GM18858 (cell line): ENCODE results near the gene CASP2.

Experiments used
- ATAC-seq: cut with Tn5 transposase; IDR thresholded peaks from one replicate; pipeline ENCODE4 v1.9.1; 2021; ENCODE audit not compliant: unreplicated experiment

Gene CASP2

DNA sequence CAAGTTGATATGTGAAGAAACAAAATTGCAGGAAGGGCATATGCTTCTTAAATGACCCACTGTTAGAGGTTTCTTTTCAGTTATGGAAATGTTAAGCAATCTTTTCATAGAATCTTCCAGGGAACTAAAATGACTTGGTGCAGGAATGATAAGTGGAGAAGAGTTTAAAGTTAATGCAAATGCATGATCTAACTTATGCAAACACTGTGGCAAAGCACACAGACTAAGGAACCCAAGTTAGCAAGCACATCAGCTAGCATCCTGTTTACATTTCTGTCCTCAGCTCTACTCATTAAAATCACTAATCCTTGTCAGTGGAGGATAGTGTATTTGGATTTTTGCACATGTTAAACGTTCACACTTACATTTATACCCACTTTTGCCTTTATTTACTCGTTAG lies 37.1 kb downstream of the CASP2 start:
- no peak for ATAC-seq

- peak; percentile 66 for ATAC-seq
Observed at GRCh38 chr7:143327903-143328302, 39.8 kb downstream of the CASP2 start.

DNA sequence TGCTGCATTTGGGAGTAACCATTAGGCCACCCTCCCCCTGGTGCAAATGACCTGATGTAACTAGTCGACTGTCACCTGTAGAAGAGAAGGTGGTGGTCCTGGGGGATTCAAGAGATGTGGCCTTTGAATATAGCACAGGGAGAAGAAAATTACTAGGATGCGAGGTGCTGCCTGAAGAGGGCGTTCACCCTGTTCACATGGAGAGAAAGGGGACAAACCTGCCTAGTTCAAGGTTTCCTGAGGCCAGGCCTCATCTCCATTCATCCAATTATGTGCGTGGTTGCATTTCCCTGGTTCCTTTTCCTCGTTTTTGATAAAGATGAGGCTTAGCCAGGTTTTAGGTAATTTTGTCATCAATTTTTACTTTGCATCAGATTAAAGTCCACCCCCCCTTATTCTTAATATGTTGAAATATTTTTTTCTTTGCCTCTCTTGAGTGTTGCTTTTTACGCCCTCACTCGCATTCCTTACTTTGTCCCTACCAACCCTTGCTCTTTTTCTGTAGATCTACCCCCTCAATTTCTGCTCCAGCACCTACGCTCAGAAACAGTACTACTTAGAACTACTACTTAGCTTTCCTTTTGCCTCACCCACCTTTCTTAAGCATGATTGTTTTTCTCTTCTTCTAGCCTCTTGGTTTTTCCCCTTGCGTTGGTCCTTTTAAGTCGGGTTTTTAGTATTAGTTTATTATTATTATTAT lies 41.5 kb downstream of the CASP2 start:
- no peak for ATAC-seq

- ATAC-seq, result no peak
Observed at GRCh38 chr7:143331179-143331801, 43.1 kb downstream of the CASP2 start.

- no peak for ATAC-seq
Observed at GRCh38 chr7:143334244-143334643, 46.1 kb downstream of the CASP2 start.

- no peak for ATAC-seq
Observed at GRCh38 chr7:143337216-143337615, 49.1 kb downstream of the CASP2 start.

DNA sequence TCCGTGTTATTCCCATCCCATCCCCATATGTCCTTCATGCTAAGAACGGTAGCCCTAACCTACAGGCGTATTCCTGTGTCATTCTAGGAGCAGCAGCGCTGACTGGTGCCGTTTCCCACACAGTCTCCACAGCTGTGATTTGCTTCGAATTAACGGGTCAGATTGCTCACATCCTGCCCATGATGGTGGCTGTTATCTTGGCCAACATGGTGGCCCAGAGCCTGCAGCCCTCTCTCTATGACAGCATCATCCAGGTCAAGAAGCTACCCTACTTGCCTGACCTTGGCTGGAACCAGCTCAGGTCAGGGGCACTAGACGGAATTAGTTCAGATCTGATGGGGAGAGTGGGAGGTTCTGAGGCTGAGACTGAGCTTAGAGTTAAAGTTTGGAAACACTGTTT lies 53.7 kb downstream of the CASP2 start:
- no peak for ATAC-seq

DNA sequence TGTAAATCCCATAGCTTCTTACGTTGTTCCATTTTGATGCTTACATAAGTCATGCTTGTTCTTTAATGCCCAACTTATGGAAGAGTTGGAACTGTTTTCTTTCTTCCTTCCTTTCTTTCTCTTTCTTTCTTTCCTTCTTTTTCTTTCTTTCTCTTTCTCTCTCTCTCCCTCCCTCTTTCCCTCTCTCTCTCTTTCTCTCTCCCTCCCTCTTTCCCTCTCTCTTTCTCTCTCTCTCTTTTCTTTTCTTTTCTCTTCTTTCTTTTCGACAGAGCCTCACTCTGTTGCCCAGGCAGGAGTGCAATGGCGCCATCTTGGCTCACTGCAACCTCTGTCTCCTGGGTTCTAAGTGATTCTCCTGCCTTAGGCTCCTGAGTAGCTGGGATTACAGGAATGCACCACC lies 55.4 kb downstream of the CASP2 start:
- ATAC-seq, result no peak

DNA sequence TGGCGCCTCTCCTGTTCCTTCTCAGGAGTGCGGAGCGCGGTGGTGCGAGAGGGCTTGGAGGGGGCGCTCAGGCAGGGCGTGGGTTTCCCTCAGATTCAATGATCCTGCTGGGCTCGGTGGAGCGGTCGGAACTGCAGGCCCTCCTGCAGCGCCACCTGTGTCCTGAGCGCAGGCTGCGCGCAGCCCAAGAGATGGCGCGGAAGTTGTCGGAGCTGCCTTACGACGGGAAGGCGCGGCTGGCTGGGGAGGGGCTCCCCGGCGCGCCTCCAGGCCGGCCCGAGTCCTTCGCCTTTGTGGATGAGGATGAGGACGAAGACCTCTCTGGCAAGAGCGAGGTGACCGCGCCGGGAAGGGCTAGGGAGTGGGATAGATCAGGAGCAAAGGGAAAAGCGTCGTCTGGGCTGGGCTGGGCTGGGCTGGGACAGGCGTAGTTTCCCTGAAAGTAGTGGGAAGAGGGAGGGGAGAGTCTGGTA lies 57.3 kb downstream of the CASP2 start:
- peak; percentile 63 for ATAC-seq

GRCh38 chr7:143346018-143346417 lies 57.9 kb downstream of the CASP2 start:
- ATAC-seq, result no peak

- no peak for ATAC-seq
Observed at GRCh38 chr7:143347950-143348349, 59.8 kb downstream of the CASP2 start.

DNA sequence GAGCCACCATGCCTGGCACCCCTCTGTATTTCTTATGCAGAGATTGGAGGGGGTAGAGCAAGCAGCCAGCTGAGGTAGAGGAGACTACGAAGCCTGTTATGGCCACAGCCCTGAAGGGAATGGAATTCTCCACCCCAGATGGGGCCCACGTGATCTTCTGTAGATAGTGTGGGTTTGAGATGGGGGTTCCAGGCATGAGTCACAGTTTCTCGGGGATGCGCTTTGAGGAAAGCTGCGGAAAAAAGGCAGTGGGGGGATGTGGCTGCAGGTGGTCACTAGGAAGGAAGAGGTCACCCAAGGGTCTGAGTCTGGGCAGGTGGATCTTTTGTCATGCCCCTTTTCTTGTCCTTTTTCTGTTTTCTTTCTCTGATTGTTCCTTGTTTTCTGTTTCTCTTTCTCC lies 62.9 kb downstream of the CASP2 start:
- ATAC-seq, result no peak

DNA sequence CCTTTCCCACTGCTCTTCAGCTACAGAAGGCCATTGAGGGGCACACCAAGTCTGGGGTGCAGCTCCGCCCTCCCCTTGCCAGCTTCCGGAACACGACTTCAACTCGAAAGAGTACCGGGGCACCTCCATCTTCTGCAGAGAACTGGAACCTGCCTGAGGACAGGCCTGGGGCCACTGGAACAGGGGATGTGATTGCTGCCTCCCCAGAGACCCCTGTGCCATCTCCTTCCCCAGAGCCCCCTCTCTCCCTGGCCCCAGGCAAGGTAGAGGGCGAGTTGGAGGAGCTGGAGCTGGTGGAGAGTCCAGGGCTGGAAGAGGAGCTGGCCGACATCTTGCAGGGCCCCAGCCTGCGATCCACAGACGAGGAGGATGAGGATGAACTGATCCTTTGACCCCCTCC lies 63.4 kb downstream of the CASP2 start:
- no peak for ATAC-seq

GRCh38 chr7:143352531-143353002 lies 64.4 kb downstream of the CASP2 start:
- ATAC-seq, result no peak

DNA sequence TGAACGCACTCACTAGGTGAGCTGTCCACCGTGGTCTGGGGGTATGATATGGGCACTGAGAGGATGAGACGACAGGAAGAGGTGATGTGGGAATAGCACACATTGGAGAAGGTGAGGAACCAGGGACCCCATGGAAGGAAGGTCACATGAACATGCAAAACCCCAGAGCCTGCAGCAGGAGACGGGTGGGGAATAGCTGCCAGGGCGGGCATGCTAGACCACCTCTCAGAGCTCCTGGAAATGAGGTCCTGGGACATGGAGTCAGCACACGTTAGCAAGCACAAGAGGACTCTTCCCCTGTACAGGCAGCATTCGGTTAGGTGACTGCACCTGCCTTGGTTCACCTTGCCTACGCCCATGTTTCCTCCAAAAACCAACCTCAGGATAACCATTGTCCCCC lies 66.2 kb downstream of the CASP2 start:
- no peak for ATAC-seq

- ATAC-seq, result no peak
Observed at GRCh38 chr7:143354965-143355364, 66.8 kb downstream of the CASP2 start.

DNA sequence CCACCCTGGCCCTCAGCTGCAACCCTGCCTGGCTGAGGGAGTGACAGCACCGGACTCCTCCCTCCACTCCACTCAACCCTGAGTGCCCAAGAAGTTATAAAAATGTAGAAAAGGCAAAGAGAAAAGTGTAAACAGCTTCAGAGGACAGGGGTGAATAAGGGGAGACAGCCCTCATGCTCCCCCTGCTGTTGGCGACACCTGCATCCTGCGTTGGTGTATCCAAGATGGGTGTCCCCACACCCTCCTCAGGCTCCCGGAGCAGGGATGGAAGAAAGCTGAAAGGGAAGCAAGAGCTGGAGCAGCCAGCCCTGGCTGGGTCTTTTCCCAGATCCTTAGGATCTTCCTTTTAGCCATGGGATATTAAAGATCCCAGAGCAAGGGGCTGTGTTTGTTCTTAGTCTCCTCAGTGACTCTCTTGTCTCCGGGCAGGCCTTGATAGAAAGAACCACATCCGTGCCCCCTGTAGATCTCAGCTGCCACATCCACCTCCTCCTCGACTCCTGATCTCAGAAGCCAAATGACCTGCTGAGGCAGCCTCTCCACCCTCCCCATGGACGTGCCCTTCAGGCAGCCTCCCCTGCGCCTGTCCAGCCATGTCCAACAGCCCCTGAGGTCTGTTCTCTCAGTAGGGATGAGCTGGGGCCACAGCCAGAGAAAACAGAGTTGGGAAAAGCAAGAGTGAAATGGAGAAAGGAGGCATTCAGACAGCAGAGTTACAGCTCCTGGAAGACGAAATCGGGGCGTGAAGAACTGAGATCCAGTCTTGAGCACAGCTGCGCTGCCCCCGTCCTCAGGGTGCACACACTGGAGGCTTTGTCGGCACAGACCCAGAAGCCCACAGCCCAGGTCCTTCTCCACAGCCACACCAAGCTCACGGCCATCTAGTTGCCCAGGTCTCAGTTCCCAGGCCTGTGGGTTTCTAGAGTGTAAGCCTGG lies 67.6 kb downstream of the CASP2 start:
- no peak for ATAC-seq

DNA sequence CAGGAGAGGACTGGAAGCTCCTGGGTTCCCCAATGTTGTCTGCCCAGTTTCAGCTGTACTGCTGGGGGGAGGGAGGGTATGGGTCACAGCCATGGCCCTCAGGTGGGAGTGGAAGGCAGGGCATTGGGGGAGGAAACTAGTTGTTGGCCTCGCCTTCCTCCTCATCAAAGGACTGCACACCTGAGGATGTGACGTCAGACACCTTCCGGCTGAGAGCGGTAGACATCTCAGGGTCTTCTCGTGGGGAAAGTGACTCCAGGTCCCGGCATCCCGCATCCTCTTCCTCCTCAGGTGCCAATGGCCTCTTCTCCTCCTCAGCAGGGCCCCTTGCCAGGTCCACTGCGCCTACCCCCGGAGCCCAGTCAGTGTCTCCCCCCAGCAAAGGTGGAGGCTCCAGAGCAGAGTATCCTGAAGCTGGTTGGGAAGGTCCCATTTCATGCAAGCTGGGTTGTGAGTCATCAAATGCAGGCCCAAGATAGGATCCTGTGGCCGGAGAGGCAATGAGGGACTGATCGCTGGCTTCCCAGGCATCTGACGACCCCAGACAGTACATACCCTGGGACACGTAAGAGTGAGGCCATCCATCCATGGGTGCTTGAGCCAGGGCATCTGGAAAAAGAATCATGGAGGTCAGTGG lies 68.4 kb downstream of the CASP2 start:
- ATAC-seq, result no peak
